ENCODE measurements around the gene C8G. TPM values are rescaled to one million over a fixed set of nuclear protein-coding genes. Genes with fewer than 3 reads are reported as not detected.

Gene C8G
- total RNA-seq, 1 experiment from 2014 or later = not detected

GRCh38 chr9:136941231-136942111, 3.6 kb upstream of the C8G start:
- DNase-seq (ENCODE audit: low read depth in 1 of 2, low spot score in 2 of 2) = no peak
- Histone ChIP-seq H3K27me3 (replicated peaks) (no peaks in the 10 kb centered on the region), H3K36me3 (peaks cover 63% of the 10 kb centered on the region), H3K27ac (no peak overlapping the region), H3K4me3 (no peak overlapping the region), H3K4me1 (replicated peaks) (peaks cover 21% of the 10 kb centered on the region), H3K9me3 (replicated peaks) (no peaks in the 10 kb centered on the region; the same call in 1 of the 2 replicates)

- Histone ChIP-seq H3K4me3 (no peak overlapping the region), H3K27ac (no peak overlapping the region), H3K4me1 (replicated peaks) (peaks cover 21% of the 10 kb centered on the region), H3K27me3 (replicated peaks) (no peaks in the 10 kb centered on the region), H3K9me3 (replicated peaks) (no peaks in the 10 kb centered on the region; the same call in 1 of the 2 replicates), H3K36me3 (peaks cover 60% of the 10 kb centered on the region)
- DNase-seq (ENCODE audit: low read depth in 1 of 2, low spot score in 2 of 2) = no peak
These were observed 2.7 kb upstream of the C8G start for GRCh38 chr9:136942112-136942880.

- Histone ChIP-seq H3K9me3 (replicated peaks) (no peaks in the 10 kb centered on the region; the same call in 1 of the 2 replicates), H3K27me3 (replicated peaks) (no peaks in the 10 kb centered on the region), H3K36me3 (peaks cover 55% of the 10 kb centered on the region), H3K4me3 (peak overlapping the region; percentile 100), H3K27ac (no peak overlapping the region), H3K4me1 (replicated peaks) (peaks cover 24% of the 10 kb centered on the region)
- DNase-seq (ENCODE audit: low read depth in 1 of 2, low spot score in 2 of 2) = no peak
These were observed 2.2 kb upstream of the C8G start for GRCh38 chr9:136942881-136943230.

GRCh38 chr9:136943291-136944211, 1.5 kb upstream of the C8G start:
- peaks cover 55% of the 10 kb centered on the region for H3K36me3 ChIP-seq
- peak overlapping the region; percentile 85 for H3K27ac ChIP-seq
- DNase-seq (ENCODE audit: low read depth in 1 of 2, low spot score in 2 of 2) = no peak
- no peaks in the 10 kb centered on the region; the same call in 1 of the 2 replicates for H3K9me3 ChIP-seq (replicated peaks)
- no peaks in the 10 kb centered on the region for H3K27me3 ChIP-seq (replicated peaks)
- peak overlapping the region; percentile 100 for H3K4me3 ChIP-seq
- peaks cover 30% of the 10 kb centered on the region for H3K4me1 ChIP-seq (replicated peaks)

- H3K27ac ChIP-seq = peak overlapping the region; percentile 85
- no peaks in the 10 kb centered on the region; the same call in 1 of the 2 replicates for H3K9me3 ChIP-seq (replicated peaks)
- peak in 1 of 2 experiments; percentile 62 for DNase-seq (ENCODE audit: low read depth in 1 of 2, low spot score in 2 of 2)
- H3K4me1 ChIP-seq (replicated peaks) = peaks cover 30% of the 10 kb centered on the region
- H3K36me3 ChIP-seq = peaks cover 53% of the 10 kb centered on the region
- H3K27me3 ChIP-seq (replicated peaks) = no peaks in the 10 kb centered on the region
- H3K4me3 ChIP-seq = peak overlapping the region; percentile 100
These were observed 878 bp upstream of the C8G start for GRCh38 chr9:136944212-136944518.

- no peak overlapping the region for H3K27ac ChIP-seq
- H3K36me3 ChIP-seq = peaks cover 39% of the 10 kb centered on the region
- H3K27me3 ChIP-seq (replicated peaks) = no peaks in the 10 kb centered on the region
- peaks cover 41% of the 10 kb centered on the region for H3K4me1 ChIP-seq (replicated peaks)
- H3K4me3 ChIP-seq = no peak overlapping the region; the same call in 1 of the 2 replicates
- no peak for DNase-seq (ENCODE audit: low read depth in 1 of 2, low spot score in 2 of 2)
- no peaks in the 10 kb centered on the region; the same call in none of the 2 replicates for H3K9me3 ChIP-seq (replicated peaks)
These were observed 537 bp downstream of the C8G start for GRCh38 chr9:136945333-136946227.

GRCh38 chr9:136946228-136947027, 1.4 kb downstream of the C8G start:
- Histone ChIP-seq H3K36me3 (peaks cover 30% of the 10 kb centered on the region), H3K27ac (no peak overlapping the region), H3K4me3 (no peak overlapping the region), H3K27me3 (replicated peaks) (no peaks in the 10 kb centered on the region), H3K4me1 (replicated peaks) (peaks cover 42% of the 10 kb centered on the region), H3K9me3 (replicated peaks) (no peaks in the 10 kb centered on the region; the same call in none of the 2 replicates)
- DNase-seq (ENCODE audit: low read depth in 1 of 2, low spot score in 2 of 2) = no peak

- Histone ChIP-seq H3K36me3 (peaks cover 22% of the 10 kb centered on the region), H3K27ac (no peak overlapping the region), H3K9me3 (replicated peaks) (no peaks in the 10 kb centered on the region; the same call in none of the 2 replicates), H3K4me3 (no peak overlapping the region), H3K27me3 (replicated peaks) (no peaks in the 10 kb centered on the region), H3K4me1 (replicated peaks) (peaks cover 42% of the 10 kb centered on the region)
- DNase-seq (ENCODE audit: low read depth in 1 of 2, low spot score in 2 of 2) = no peak
These were observed 2.2 kb downstream of the C8G start for GRCh38 chr9:136947028-136947891.

- peaks cover 14% of the 10 kb centered on the region for H3K36me3 ChIP-seq
- peaks cover 38% of the 10 kb centered on the region for H3K4me1 ChIP-seq (replicated peaks)
- H3K27me3 ChIP-seq (replicated peaks) = no peaks in the 10 kb centered on the region
- no peak overlapping the region for H3K4me3 ChIP-seq
- peak in 1 of 2 experiments; percentile 14 for DNase-seq (ENCODE audit: low read depth in 1 of 2, low spot score in 2 of 2)
- no peaks in the 10 kb centered on the region; the same call in none of the 2 replicates for H3K9me3 ChIP-seq (replicated peaks)
- H3K27ac ChIP-seq = no peak overlapping the region
These were observed 3.0 kb downstream of the C8G start for GRCh38 chr9:136947955-136948510.

- Histone ChIP-seq H3K9me3 (replicated peaks) (no peaks in the 10 kb centered on the region; the same call in none of the 2 replicates), H3K27me3 (replicated peaks) (no peaks in the 10 kb centered on the region), H3K36me3 (peaks cover 1% of the 10 kb centered on the region), H3K27ac (no peak overlapping the region), H3K4me3 (peak overlapping the region; percentile 33), H3K4me1 (replicated peaks) (peaks cover 25% of the 10 kb centered on the region)
- no peak for DNase-seq (ENCODE audit: low read depth in 1 of 2, low spot score in 2 of 2)
These were observed 4.3 kb downstream of the C8G start for GRCh38 chr9:136949239-136949816.
